ENCODE data around the gene ISOC1. TPM values are rescaled to one million over a fixed set of nuclear protein-coding genes. Genes with fewer than 3 reads are reported as not detected.

ISOC1 gene
- total RNA-seq, 1 experiment from 2014 or later = 21.1 TPM

DNA sequence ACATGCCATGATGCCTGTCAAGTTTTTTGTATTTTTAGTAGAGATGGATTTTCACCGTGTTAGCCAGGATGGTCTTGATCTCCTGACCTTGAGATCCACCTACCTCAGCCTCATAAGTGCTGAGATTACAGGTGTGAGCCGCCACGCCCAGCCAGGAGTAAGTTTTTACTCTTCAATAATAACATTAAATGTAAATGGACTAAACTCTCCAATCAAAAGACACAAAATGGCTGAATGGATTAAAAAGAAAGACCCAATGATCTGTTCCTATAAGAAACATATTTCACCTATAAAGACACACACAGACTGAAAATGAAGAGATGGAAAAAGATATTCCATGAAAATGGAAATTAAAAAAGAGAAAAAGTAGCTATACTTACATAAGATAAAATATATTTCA, 37.2 kb upstream of the ISOC1 start:
- BruUV-seq (replicated peaks) = no TSS peak
- ChIA-PET CTCF (no interaction called here), POLR2A (ENCODE audit: low non-redundant PET) (no interaction called here)
- Histone ChIP-seq H3K4me3 (ENCODE audit: low read depth, low read length, poor library complexity, severe bottlenecking) (no peak overlapping the region), H3K9me3 (ENCODE audit: low read depth, low read length, poor library complexity, severe bottlenecking) (no peaks in the 10 kb centered on the region), H3K4me1 (ENCODE audit: insufficient read depth, low read length, poor library complexity, severe bottlenecking) (no peaks in the 10 kb centered on the region), H3K36me3 (ENCODE audit: insufficient read depth, low read length, poor library complexity, severe bottlenecking) (no peaks in the 10 kb centered on the region), H3K27ac (ENCODE audit: low read depth, low read length, poor library complexity, severe bottlenecking) (no peak overlapping the region), H3K27me3 (replicated peaks; ENCODE audit: insufficient read depth, low read depth, low read length, poor library complexity) (peaks cover 1% of the 10 kb centered on the region)
- TF ChIP-seq, protein P1, sequence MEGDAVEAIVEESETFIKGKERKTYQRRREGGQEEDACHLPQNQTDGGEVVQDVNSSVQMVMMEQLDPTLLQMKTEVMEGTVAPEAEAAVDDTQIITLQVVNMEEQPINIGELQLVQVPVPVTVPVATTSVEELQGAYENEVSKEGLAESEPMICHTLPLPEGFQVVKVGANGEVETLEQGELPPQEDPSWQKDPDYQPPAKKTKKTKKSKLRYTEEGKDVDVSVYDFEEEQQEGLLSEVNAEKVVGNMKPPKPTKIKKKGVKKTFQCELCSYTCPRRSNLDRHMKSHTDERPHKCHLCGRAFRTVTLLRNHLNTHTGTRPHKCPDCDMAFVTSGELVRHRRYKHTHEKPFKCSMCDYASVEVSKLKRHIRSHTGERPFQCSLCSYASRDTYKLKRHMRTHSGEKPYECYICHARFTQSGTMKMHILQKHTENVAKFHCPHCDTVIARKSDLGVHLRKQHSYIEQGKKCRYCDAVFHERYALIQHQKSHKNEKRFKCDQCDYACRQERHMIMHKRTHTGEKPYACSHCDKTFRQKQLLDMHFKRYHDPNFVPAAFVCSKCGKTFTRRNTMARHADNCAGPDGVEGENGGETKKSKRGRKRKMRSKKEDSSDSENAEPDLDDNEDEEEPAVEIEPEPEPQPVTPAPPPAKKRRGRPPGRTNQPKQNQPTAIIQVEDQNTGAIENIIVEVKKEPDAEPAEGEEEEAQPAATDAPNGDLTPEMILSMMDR (conservative IDR thresholded peaks at IDR 0.05; ENCODE audit: low read depth, low read length) = no peak
- TF ChIP-seq EZH2 (IDR thresholded peaks at IDR 0.05; ENCODE audit: borderline replicate concordance, low read depth, low read length, poor library complexity, severe bottlenecking) = no peak
- no peak for DNase-seq (ENCODE audit: low spot score)
- intact Hi-C loops (cut with micrococcal nuclease; ENCODE audit: unreplicated experiment) = no loop called here

DNA sequence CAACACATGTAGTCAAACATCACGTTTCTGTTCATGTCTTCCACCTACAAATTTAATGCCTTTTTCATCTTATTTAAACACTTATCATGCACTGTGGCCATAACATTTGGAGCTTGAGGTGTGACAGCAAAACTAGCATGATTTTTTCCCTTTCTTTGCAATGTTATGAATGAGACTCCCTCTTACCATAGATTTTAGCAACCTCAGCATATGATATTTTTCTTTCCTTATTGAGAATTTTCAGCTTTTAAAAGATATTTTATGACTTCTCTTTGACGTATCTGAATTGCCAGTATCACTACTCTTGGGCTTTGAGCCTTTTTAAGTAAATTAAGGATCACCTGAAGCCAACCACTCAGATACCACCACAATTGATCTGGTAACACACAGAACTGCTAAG, 32.7 kb upstream of the ISOC1 start:
- Histone ChIP-seq H3K27me3 (replicated peaks; ENCODE audit: insufficient read depth, low read depth, low read length, poor library complexity) (peaks cover 3% of the 10 kb centered on the region), H3K4me1 (ENCODE audit: insufficient read depth, low read length, poor library complexity, severe bottlenecking) (no peaks in the 10 kb centered on the region), H3K9me3 (ENCODE audit: low read depth, low read length, poor library complexity, severe bottlenecking) (no peaks in the 10 kb centered on the region), H3K36me3 (ENCODE audit: insufficient read depth, low read length, poor library complexity, severe bottlenecking) (no peaks in the 10 kb centered on the region), H3K4me3 (ENCODE audit: low read depth, low read length, poor library complexity, severe bottlenecking) (no peak overlapping the region), H3K27ac (ENCODE audit: low read depth, low read length, poor library complexity, severe bottlenecking) (no peak overlapping the region)
- TF ChIP-seq EZH2 (IDR thresholded peaks at IDR 0.05; ENCODE audit: borderline replicate concordance, low read depth, low read length, poor library complexity, severe bottlenecking) = no peak
- TF ChIP-seq, protein P1 (conservative IDR thresholded peaks at IDR 0.05; ENCODE audit: low read depth, low read length) = no peak
- POLR2A ChIA-PET (ENCODE audit: low non-redundant PET) = no interaction called here
- DNase-seq (ENCODE audit: low spot score) = no peak
- CTCF ChIA-PET = no interaction called here
- intact Hi-C loops (cut with micrococcal nuclease; ENCODE audit: unreplicated experiment) = no loop called here
- BruUV-seq (replicated peaks) = no TSS peak

DNA sequence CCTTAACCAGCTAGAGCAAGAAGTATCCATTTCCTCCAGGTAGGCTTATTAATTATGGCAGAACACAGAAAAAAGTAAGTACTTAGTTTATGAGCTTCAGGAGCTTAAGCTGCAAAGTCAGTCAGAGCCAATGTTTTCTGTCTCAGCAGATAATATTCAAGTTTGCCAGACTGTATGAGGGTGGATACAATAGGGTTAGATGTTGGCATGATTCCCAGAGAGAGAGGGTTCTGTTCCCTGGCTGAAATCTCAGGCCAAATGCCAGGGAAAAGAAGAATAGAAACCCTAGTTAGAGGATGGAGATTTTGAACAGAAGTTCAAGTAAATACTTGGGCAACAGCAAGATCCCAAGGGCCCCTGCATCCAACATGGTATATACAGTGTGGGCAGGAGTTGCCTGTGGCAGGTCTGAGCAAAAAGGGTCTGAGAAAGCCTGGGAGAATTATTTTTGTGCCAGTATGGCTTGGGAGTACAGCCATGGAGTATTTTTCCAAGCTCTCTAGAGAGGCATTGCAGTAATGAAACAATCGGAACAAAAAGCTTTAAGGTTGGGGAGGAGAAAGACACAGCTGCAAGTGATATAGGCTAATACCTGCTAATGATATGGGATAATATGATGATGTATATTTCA, 31.0 kb upstream of the ISOC1 start:
- no peak overlapping the region for H3K4me3 ChIP-seq (ENCODE audit: low read depth, low read length, poor library complexity, severe bottlenecking)
- no peaks in the 10 kb centered on the region for H3K4me1 ChIP-seq (ENCODE audit: insufficient read depth, low read length, poor library complexity, severe bottlenecking)
- no peak for TF ChIP-seq EZH2 (IDR thresholded peaks at IDR 0.05; ENCODE audit: borderline replicate concordance, low read depth, low read length, poor library complexity, severe bottlenecking)
- TF ChIP-seq, protein P1 (conservative IDR thresholded peaks at IDR 0.05; ENCODE audit: low read depth, low read length) = no peak
- no peaks in the 10 kb centered on the region for H3K36me3 ChIP-seq (ENCODE audit: insufficient read depth, low read length, poor library complexity, severe bottlenecking)
- peak; percentile 27 for DNase-seq (ENCODE audit: low spot score)
- no peaks in the 10 kb centered on the region for H3K9me3 ChIP-seq (ENCODE audit: low read depth, low read length, poor library complexity, severe bottlenecking)
- BruUV-seq (replicated peaks) = no TSS peak
- intact Hi-C loops (cut with micrococcal nuclease; ENCODE audit: unreplicated experiment) = no loop called here
- CTCF ChIA-PET = no interaction called here
- POLR2A ChIA-PET (ENCODE audit: low non-redundant PET) = no interaction called here
- peaks cover 3% of the 10 kb centered on the region for H3K27me3 ChIP-seq (replicated peaks; ENCODE audit: insufficient read depth, low read depth, low read length, poor library complexity)
- H3K27ac ChIP-seq (ENCODE audit: low read depth, low read length, poor library complexity, severe bottlenecking) = no peak overlapping the region

Measured in A673 (cell line).